ENCODE measurements around the gene TMEM45B. TPM values are rescaled to one million over a fixed set of nuclear protein-coding genes. Genes with fewer than 3 reads are reported as not detected.

The TMEM45B gene
- total RNA-seq (ENCODE audit: unreplicated experiment), result 0.37 TPM
- long read RNA-seq, result 0 reads

DNA sequence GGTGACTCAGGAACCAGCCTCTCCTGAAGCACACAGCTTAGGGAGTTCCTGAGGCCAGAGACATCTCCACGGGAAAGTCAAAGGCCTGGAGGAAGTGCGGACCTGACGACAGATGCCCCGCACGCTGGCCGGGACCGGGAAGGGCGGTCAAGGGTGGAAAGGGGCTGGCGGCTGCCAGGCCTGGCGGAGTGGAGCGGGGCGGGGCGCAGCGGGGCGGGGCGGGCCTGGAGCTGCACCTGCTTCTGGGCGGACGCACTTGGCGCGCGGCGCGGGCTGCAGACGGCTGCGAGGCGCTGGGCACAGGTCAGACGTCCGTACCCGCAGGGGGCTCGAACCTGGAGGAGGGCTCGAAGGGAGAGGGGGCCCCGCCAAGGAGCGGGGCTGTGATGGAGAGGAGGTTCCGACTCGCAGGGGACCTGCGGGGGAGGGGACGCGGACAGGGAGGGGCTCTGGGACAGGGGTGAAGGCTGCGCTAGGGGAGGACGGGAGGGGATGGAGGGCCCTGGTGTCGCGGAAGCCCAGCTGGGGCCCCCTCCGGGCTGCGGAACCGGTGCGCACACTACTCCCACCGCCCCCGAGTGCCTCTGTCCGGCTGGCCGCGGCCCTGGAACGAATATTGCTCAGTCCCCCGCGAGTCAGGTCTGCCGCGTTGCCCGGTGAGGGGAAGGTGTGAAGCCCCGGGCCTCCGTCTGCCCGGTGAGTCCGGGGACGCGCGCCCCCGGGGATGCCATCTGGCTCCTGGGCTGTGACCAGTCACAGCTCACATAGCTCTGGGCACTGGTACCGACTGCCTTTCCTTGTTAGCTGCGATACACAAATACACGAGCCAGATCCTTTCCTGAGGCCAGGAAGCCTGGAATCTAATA, at the start of gene TMEM45B:
Gene TMEM45B (plus strand): TSS at position 253 of the 866 bp plus-strand sequence. CDS start 36,635 bp downstream, outside the sequence.
- Mint-ChIP-seq H3K27me3 (ENCODE audit: unreplicated experiment) (peaks cover 2% of the 10 kb centered on the region), H3K9me3 (ENCODE audit: unreplicated experiment) (peaks cover 2% of the 10 kb centered on the region), H3K4me1 (ENCODE audit: low read depth, unreplicated experiment) (no peaks in the 10 kb centered on the region), H3K36me3 (ENCODE audit: unreplicated experiment) (no peaks in the 10 kb centered on the region), H3K4me3 (ENCODE audit: unreplicated experiment) (peak within 1 kb of the TSS; percentile 80), H3K27ac (ENCODE audit: unreplicated experiment) (no peak within 1 kb of the TSS)
- TF ChIP-seq, protein P1, sequence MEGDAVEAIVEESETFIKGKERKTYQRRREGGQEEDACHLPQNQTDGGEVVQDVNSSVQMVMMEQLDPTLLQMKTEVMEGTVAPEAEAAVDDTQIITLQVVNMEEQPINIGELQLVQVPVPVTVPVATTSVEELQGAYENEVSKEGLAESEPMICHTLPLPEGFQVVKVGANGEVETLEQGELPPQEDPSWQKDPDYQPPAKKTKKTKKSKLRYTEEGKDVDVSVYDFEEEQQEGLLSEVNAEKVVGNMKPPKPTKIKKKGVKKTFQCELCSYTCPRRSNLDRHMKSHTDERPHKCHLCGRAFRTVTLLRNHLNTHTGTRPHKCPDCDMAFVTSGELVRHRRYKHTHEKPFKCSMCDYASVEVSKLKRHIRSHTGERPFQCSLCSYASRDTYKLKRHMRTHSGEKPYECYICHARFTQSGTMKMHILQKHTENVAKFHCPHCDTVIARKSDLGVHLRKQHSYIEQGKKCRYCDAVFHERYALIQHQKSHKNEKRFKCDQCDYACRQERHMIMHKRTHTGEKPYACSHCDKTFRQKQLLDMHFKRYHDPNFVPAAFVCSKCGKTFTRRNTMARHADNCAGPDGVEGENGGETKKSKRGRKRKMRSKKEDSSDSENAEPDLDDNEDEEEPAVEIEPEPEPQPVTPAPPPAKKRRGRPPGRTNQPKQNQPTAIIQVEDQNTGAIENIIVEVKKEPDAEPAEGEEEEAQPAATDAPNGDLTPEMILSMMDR (IDR thresholded peaks at IDR 0.05; ENCODE audit: partially characterized antibody, unreplicated experiment), result no peak
- DNase-seq, result peak; percentile 53

GRCh38 chr11:129766898-129767604, 48.6 kb upstream of the TMEM45B start:
- Mint-ChIP-seq H3K9me3 (ENCODE audit: unreplicated experiment) (no peaks in the 10 kb centered on the region), H3K4me3 (ENCODE audit: unreplicated experiment) (no peak overlapping the region), H3K27ac (ENCODE audit: unreplicated experiment) (no peak overlapping the region), H3K36me3 (ENCODE audit: unreplicated experiment) (peaks cover 11% of the 10 kb centered on the region), H3K27me3 (ENCODE audit: unreplicated experiment) (no peaks in the 10 kb centered on the region), H3K4me1 (ENCODE audit: low read depth, unreplicated experiment) (no peaks in the 10 kb centered on the region)
- TF ChIP-seq, protein P1 (IDR thresholded peaks at IDR 0.05; ENCODE audit: partially characterized antibody, unreplicated experiment), result peak; percentile 51
- DNase-seq, result peak; percentile 53

- Mint-ChIP-seq H3K4me3 (ENCODE audit: unreplicated experiment) (no peak overlapping the region), H3K36me3 (ENCODE audit: unreplicated experiment) (peaks cover 11% of the 10 kb centered on the region), H3K4me1 (ENCODE audit: low read depth, unreplicated experiment) (no peaks in the 10 kb centered on the region), H3K9me3 (ENCODE audit: unreplicated experiment) (no peaks in the 10 kb centered on the region), H3K27me3 (ENCODE audit: unreplicated experiment) (no peaks in the 10 kb centered on the region), H3K27ac (ENCODE audit: unreplicated experiment) (no peak overlapping the region)
- DNase-seq, result no peak
- TF ChIP-seq, protein P1 (IDR thresholded peaks at IDR 0.05; ENCODE audit: partially characterized antibody, unreplicated experiment), result no peak
Observed at GRCh38 chr11:129767827-129768226, 47.8 kb upstream of the TMEM45B start.

DNA sequence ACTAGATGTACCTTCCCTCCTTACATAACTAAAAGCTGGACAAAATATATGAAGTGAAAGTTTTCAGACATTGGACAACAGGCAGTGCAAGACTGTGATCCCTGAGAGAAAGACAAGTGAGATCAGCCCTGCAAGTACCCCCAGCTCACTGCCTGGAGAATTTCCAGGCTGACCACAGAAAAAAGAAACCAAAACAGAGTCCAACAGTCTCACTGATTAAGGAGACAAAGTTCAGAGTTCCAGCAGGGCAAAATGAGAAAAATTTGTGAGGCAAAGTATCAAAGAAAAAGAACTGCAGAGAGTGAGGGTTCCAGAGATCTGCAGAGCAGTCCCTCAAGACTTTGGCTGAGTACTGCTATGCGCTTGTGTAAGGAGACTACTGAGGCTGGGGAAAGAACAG, 47.3 kb upstream of the TMEM45B start:
- Mint-ChIP-seq H3K4me1 (ENCODE audit: low read depth, unreplicated experiment) (no peaks in the 10 kb centered on the region), H3K4me3 (ENCODE audit: unreplicated experiment) (no peak overlapping the region), H3K36me3 (ENCODE audit: unreplicated experiment) (peaks cover 6% of the 10 kb centered on the region), H3K9me3 (ENCODE audit: unreplicated experiment) (no peaks in the 10 kb centered on the region), H3K27ac (ENCODE audit: unreplicated experiment) (no peak overlapping the region), H3K27me3 (ENCODE audit: unreplicated experiment) (no peaks in the 10 kb centered on the region)
- TF ChIP-seq, protein P1 (IDR thresholded peaks at IDR 0.05; ENCODE audit: partially characterized antibody, unreplicated experiment), result no peak
- no peak for DNase-seq

Measured in glutamatergic neuron (in vitro differentiated cells).